GM12872 (cell line): ENCODE results near the gene EYA4.

ENCODE experiments used
- CTCF ChIP-seq: IDR thresholded peaks from 3 replicates; pipeline ENCODE4 v1.5.1; 2011; ENCODE audit warnings: low read depth, mild to moderate bottlenecking, low read length, moderate library complexity; ENCODE audit not compliant: insufficient read depth

EYA4 gene

GRCh38 chr6:133428295-133428694 is 187.1 kb downstream of the EYA4 start:
- TF ChIP-seq CTCF = no peak

- TF ChIP-seq CTCF = no peak
These were observed 189.4 kb downstream of the EYA4 start for GRCh38 chr6:133430530-133430929.

GRCh38 chr6:133431031-133431430 is 189.9 kb downstream of the EYA4 start:
- TF ChIP-seq CTCF = no peak

GRCh38 chr6:133432021-133432989 is 191.1 kb downstream of the EYA4 start:
- TF ChIP-seq CTCF = no peak

GRCh38 chr6:133435065-133435728 is 194.0 kb downstream of the EYA4 start:
- no peak for TF ChIP-seq CTCF

GRCh38 chr6:133436652-133437051 is 195.5 kb downstream of the EYA4 start:
- no peak for TF ChIP-seq CTCF

GRCh38 chr6:133441491-133441890 is 200.3 kb downstream of the EYA4 start:
- no peak for TF ChIP-seq CTCF
